ENCODE data around the gene PEA15. TPM values are rescaled to one million over a fixed set of nuclear protein-coding genes. Genes with fewer than 3 reads are reported as not detected.

Gene PEA15
- total RNA-seq, 1 experiment from 2014 or later, result 44.0 TPM

- TF ChIP-seq, protein P1, sequence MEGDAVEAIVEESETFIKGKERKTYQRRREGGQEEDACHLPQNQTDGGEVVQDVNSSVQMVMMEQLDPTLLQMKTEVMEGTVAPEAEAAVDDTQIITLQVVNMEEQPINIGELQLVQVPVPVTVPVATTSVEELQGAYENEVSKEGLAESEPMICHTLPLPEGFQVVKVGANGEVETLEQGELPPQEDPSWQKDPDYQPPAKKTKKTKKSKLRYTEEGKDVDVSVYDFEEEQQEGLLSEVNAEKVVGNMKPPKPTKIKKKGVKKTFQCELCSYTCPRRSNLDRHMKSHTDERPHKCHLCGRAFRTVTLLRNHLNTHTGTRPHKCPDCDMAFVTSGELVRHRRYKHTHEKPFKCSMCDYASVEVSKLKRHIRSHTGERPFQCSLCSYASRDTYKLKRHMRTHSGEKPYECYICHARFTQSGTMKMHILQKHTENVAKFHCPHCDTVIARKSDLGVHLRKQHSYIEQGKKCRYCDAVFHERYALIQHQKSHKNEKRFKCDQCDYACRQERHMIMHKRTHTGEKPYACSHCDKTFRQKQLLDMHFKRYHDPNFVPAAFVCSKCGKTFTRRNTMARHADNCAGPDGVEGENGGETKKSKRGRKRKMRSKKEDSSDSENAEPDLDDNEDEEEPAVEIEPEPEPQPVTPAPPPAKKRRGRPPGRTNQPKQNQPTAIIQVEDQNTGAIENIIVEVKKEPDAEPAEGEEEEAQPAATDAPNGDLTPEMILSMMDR (IDR thresholded peaks at IDR 0.05 in 2 of 3, conservative IDR thresholded peaks at IDR 0.05 in 1 of 3; ENCODE audit: borderline replicate concordance in 1 of 3, insufficient read depth in 1 of 3, low read depth in 2 of 3, low read length in 2 of 3), result no peak
- peak; percentile 75; the same call in 1 of the 2 replicates for TF ChIP-seq SIN3A (IDR thresholded peaks at IDR 0.05; ENCODE audit: low read depth)
- TF ChIP-seq FOSL1 (IDR thresholded peaks at IDR 0.05; ENCODE audit: low read depth), result no peak
- peak; percentile 33 for TF ChIP-seq YY1 (IDR thresholded peaks at IDR 0.05; ENCODE audit: extremely low read depth, insufficient replicate concordance, low read depth, low read length)
- no peak for TF ChIP-seq CBX3 (IDR thresholded peaks at IDR 0.05; ENCODE audit: low read depth)
Observed at GRCh38 chr1:160205242-160206035, at the start of gene PEA15 (continued).

- intact Hi-C loops (cut with micrococcal nuclease), result no loop called here
- Histone ChIP-seq H3K36me3 (ENCODE audit: control insufficient read depth in 1 of 2, insufficient read depth in 2 of 2, low read length in 2 of 2) (no peaks in the 10 kb centered on the region), H4K20me1 (ENCODE audit: insufficient read depth) (no peaks in the 10 kb centered on the region), H3K4me3 (replicated peaks in 1 of 2; ENCODE audit: low read depth in 1 of 2, low read length in 2 of 2) (no peak overlapping the region), H3K9me2 (ENCODE audit: insufficient read depth) (no peaks in the 10 kb centered on the region), H3K4me2 (ENCODE audit: low read length) (no peak overlapping the region), H3K79me2 (ENCODE audit: insufficient read depth, low read length) (no peaks in the 10 kb centered on the region), H3K9ac (ENCODE audit: low read length) (no peak overlapping the region), H3K9me3 (ENCODE audit: control insufficient read depth in 1 of 2, insufficient read depth in 1 of 2, low read depth in 1 of 2, low read length in 2 of 2) (no peaks in the 10 kb centered on the region), H3K4me1 (ENCODE audit: control insufficient read depth in 1 of 2, insufficient read depth in 2 of 2, low read length in 2 of 2) (no peaks in the 10 kb centered on the region), H3K27ac (ENCODE audit: low read depth, low read length) (no peak overlapping the region), H3K27me3 (ENCODE audit: insufficient read depth, low read length) (no peaks in the 10 kb centered on the region), H2AFZ (ENCODE audit: low read depth, low read length, poor library complexity, severe bottlenecking) (no peak overlapping the region)
- DNase-seq (ENCODE audit: low read depth, low spot score) (no peak), ATAC-seq (no peak)
- RAD21 ChIA-PET (ENCODE audit: low non-redundant PET in 1 of 2, low total read pairs in 2 of 2, uncharacterized antibody in 2 of 2, unreplicated experiment in 2 of 2), result no interaction called here
- CTCF ChIA-PET, result interaction anchor here (1.1 kb wide), 1 partner anchor 37 kb away, joined by 4 read pairs; no protein-coding TSS in a partner anchor
- TF ChIP-seq CBX3 (IDR thresholded peaks at IDR 0.05; ENCODE audit: low read depth), result no peak
- TF ChIP-seq YY1 (IDR thresholded peaks at IDR 0.05; ENCODE audit: extremely low read depth, insufficient replicate concordance, low read depth, low read length), result no peak
- TF ChIP-seq, protein P2, sequence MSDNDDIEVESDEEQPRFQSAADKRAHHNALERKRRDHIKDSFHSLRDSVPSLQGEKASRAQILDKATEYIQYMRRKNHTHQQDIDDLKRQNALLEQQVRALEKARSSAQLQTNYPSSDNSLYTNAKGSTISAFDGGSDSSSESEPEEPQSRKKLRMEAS (IDR thresholded peaks at IDR 0.05), result no peak
- no peak for TF ChIP-seq ATF3 (IDR thresholded peaks at IDR 0.05)
- no peak for TF ChIP-seq SP1 (IDR thresholded peaks at IDR 0.05; ENCODE audit: low read depth)
- TF ChIP-seq, protein P3, sequence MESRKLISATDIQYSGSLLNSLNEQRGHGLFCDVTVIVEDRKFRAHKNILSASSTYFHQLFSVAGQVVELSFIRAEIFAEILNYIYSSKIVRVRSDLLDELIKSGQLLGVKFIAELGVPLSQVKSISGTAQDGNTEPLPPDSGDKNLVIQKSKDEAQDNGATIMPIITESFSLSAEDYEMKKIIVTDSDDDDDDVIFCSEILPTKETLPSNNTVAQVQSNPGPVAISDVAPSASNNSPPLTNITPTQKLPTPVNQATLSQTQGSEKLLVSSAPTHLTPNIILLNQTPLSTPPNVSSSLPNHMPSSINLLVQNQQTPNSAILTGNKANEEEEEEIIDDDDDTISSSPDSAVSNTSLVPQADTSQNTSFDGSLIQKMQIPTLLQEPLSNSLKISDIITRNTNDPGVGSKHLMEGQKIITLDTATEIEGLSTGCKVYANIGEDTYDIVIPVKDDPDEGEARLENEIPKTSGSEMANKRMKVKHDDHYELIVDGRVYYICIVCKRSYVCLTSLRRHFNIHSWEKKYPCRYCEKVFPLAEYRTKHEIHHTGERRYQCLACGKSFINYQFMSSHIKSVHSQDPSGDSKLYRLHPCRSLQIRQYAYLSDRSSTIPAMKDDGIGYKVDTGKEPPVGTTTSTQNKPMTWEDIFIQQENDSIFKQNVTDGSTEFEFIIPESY (IDR thresholded peaks at IDR 0.05; ENCODE audit: extremely low read depth, insufficient replicate concordance, low read length), result no peak
- TF ChIP-seq, protein P4, sequence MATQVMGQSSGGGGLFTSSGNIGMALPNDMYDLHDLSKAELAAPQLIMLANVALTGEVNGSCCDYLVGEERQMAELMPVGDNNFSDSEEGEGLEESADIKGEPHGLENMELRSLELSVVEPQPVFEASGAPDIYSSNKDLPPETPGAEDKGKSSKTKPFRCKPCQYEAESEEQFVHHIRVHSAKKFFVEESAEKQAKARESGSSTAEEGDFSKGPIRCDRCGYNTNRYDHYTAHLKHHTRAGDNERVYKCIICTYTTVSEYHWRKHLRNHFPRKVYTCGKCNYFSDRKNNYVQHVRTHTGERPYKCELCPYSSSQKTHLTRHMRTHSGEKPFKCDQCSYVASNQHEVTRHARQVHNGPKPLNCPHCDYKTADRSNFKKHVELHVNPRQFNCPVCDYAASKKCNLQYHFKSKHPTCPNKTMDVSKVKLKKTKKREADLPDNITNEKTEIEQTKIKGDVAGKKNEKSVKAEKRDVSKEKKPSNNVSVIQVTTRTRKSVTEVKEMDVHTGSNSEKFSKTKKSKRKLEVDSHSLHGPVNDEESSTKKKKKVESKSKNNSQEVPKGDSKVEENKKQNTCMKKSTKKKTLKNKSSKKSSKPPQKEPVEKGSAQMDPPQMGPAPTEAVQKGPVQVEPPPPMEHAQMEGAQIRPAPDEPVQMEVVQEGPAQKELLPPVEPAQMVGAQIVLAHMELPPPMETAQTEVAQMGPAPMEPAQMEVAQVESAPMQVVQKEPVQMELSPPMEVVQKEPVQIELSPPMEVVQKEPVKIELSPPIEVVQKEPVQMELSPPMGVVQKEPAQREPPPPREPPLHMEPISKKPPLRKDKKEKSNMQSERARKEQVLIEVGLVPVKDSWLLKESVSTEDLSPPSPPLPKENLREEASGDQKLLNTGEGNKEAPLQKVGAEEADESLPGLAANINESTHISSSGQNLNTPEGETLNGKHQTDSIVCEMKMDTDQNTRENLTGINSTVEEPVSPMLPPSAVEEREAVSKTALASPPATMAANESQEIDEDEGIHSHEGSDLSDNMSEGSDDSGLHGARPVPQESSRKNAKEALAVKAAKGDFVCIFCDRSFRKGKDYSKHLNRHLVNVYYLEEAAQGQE (IDR thresholded peaks at IDR 0.05; ENCODE audit: low read depth), result no peak
- no peak for TF ChIP-seq FOSL1 (IDR thresholded peaks at IDR 0.05; ENCODE audit: low read depth)
- POLR2A ChIA-PET, result no interaction called here
- no TSS peak for BruUV-seq (replicated peaks)
Observed at GRCh38 chr1:160156361-160156760, 48.8 kb upstream of the PEA15 start.
